Stomach smooth muscle (tissue), 2 donors: ENCODE data around the gene TMEM50B.

Experiments
- H3K27ac ChIP-seq: one replicate; pipeline ENCODE4 v1.7.0; 2013; ENCODE audit warnings: mild to moderate bottlenecking, low read length, inconsistent platforms
- H3K27me3 ChIP-seq, 2 donors: one replicate each; pipeline ENCODE4 v1.7.0; 2013; ENCODE audit warnings: low read length in 2 of 2; ENCODE audit not compliant: insufficient read depth in 2 of 2, control insufficient read depth in 1 of 2
- H3K36me3 ChIP-seq, 2 donors: one replicate each; pipeline ENCODE4 v1.7.0; 2013; ENCODE audit warnings: low read length in 2 of 2; ENCODE audit not compliant: control insufficient read depth in 2 of 2, insufficient read depth in 2 of 2
- H3K4me1 ChIP-seq: one replicate; pipeline ENCODE4 v1.7.0; 2013; ENCODE audit warnings: low read length; ENCODE audit not compliant: control insufficient read depth, insufficient read depth
- H3K4me3 ChIP-seq, 2 donors: one replicate each; pipeline ENCODE4 v1.7.0; 2013; ENCODE audit warnings: low read length in 2 of 2
- H3K9ac ChIP-seq, 2 donors: one replicate each; pipeline ENCODE4 v1.7.0; 2013; ENCODE audit warnings: low read length in 2 of 2, mild to moderate bottlenecking in 1 of 2
- H3K9me3 ChIP-seq, 2 donors: one replicate each; pipeline ENCODE4 v1.7.0; 2013; ENCODE audit warnings: low read length in 2 of 2; ENCODE audit not compliant: control insufficient read depth in 2 of 2
- donor health status: healthy.
- donor health status: Pancreatic carcinoma.

TMEM50B gene

GRCh38 chr21:33495743-33496142, 16.0 kb upstream of the TMEM50B start:
- Histone ChIP-seq H3K4me3 (no peak overlapping the region), H3K36me3 (no peaks in the 10 kb centered on the region), H3K4me1 (peaks cover 6% of the 10 kb centered on the region), H3K9me3 (no peaks in the 10 kb centered on the region), H3K27me3 (no peaks in the 10 kb centered on the region), H3K9ac (no peak overlapping the region), H3K27ac (no peak overlapping the region)

GRCh38 chr21:33493756-33494155, 14.0 kb upstream of the TMEM50B start:
- Histone ChIP-seq H3K4me1 (peaks cover 6% of the 10 kb centered on the region), H3K27me3 (no peaks in the 10 kb centered on the region), H3K4me3 (no peak overlapping the region), H3K36me3 (no peaks in the 10 kb centered on the region), H3K9me3 (no peaks in the 10 kb centered on the region), H3K9ac (no peak overlapping the region), H3K27ac (no peak overlapping the region)

GRCh38 chr21:33492571-33492970, 12.8 kb upstream of the TMEM50B start:
- Histone ChIP-seq H3K9ac (no peak overlapping the region), H3K36me3 (no peaks in the 10 kb centered on the region), H3K4me3 (no peak overlapping the region), H3K9me3 (no peaks in the 10 kb centered on the region), H3K27me3 (no peaks in the 10 kb centered on the region), H3K4me1 (peaks cover 6% of the 10 kb centered on the region), H3K27ac (no peak overlapping the region)

- Histone ChIP-seq H3K27ac (peak within 1 kb of the TSS; percentile 71), H3K4me1 (peaks cover 6% of the 10 kb centered on the region), H3K36me3 (no peaks in the 10 kb centered on the region), H3K27me3 (no peaks in the 10 kb centered on the region), H3K9me3 (no peaks in the 10 kb centered on the region), H3K9ac (peak within 1 kb of the TSS; percentile 75 to 81), H3K4me3 (peak within 1 kb of the TSS; percentile 82 to 98)
Observed at GRCh38 chr21:33491373-33492102, 11.8 kb upstream of the TMEM50B start, which contains the start of gene DNAJC28. TSS of gene DNAJC28 (minus strand) at chr21:33491716. CDS start at chr21:33489393, 2,323 bp downstream.

- Histone ChIP-seq H3K9ac (peak overlapping the region; percentile 75 to 81), H3K4me3 (peak overlapping the region; percentile 82 to 98), H3K9me3 (no peaks in the 10 kb centered on the region), H3K4me1 (peaks cover 6% of the 10 kb centered on the region), H3K27me3 (no peaks in the 10 kb centered on the region), H3K36me3 (no peaks in the 10 kb centered on the region), H3K27ac (peak overlapping the region; percentile 71)
Observed at GRCh38 chr21:33490991-33491372, 11.2 kb upstream of the TMEM50B start.

GRCh38 chr21:33488936-33489335, 9.2 kb upstream of the TMEM50B start:
- peaks cover 6% of the 10 kb centered on the region for H3K4me1 ChIP-seq
- H3K4me3 ChIP-seq, result no peak overlapping the region
- H3K36me3 ChIP-seq, result no peaks in the 10 kb centered on the region
- no peaks in the 10 kb centered on the region for H3K27me3 ChIP-seq
- no peak overlapping the region for H3K27ac ChIP-seq
- H3K9me3 ChIP-seq, result no peaks in the 10 kb centered on the region
- H3K9ac ChIP-seq, result no peak overlapping the region

- no peaks in the 10 kb centered on the region for H3K36me3 ChIP-seq
- H3K27ac ChIP-seq, result no peak overlapping the region
- H3K4me1 ChIP-seq, result peaks cover 6% of the 10 kb centered on the region
- no peaks in the 10 kb centered on the region for H3K9me3 ChIP-seq
- no peaks in the 10 kb centered on the region for H3K27me3 ChIP-seq
- no peak overlapping the region for H3K9ac ChIP-seq
- no peak overlapping the region for H3K4me3 ChIP-seq
Observed at GRCh38 chr21:33487996-33488395, 8.2 kb upstream of the TMEM50B start.

GRCh38 chr21:33481314-33481943, 1.7 kb upstream of the TMEM50B start:
- no peaks in the 10 kb centered on the region for H3K9me3 ChIP-seq
- H3K4me3 ChIP-seq, result no peak overlapping the region
- no peaks in the 10 kb centered on the region for H3K27me3 ChIP-seq
- peaks cover 6% of the 10 kb centered on the region for H3K4me1 ChIP-seq
- H3K36me3 ChIP-seq, result no peaks in the 10 kb centered on the region
- H3K9ac ChIP-seq, result no peak overlapping the region
- H3K27ac ChIP-seq, result no peak overlapping the region

- Histone ChIP-seq H3K36me3 (no peaks in the 10 kb centered on the region), H3K9ac (peak overlapping the region; percentile 78 to 92), H3K4me3 (peak overlapping the region; percentile 65 to 89), H3K27ac (peak overlapping the region; percentile 90), H3K4me1 (peaks cover 6% of the 10 kb centered on the region), H3K27me3 (no peaks in the 10 kb centered on the region), H3K9me3 (no peaks in the 10 kb centered on the region)
Observed at GRCh38 chr21:33480481-33481103, 818 bp upstream of the TMEM50B start.

GRCh38 chr21:33478935-33479678, 667 bp downstream of the TMEM50B start:
- peaks cover 6% of the 10 kb centered on the region for H3K4me1 ChIP-seq
- H3K9me3 ChIP-seq, result no peaks in the 10 kb centered on the region
- H3K36me3 ChIP-seq, result no peaks in the 10 kb centered on the region
- peak overlapping the region; percentile 92 for H3K27ac ChIP-seq
- H3K9ac ChIP-seq, result peak overlapping the region; percentile 76 to 88
- peak overlapping the region; percentile 70 to 91 for H3K4me3 ChIP-seq
- H3K27me3 ChIP-seq, result no peaks in the 10 kb centered on the region
